ENCODE results near the gene LRRC59. TPM values are rescaled to one million over a fixed set of nuclear protein-coding genes. Genes with fewer than 3 reads are reported as not detected.

LRRC59 gene
- polyA plus RNA-seq, 1 donor from 2014 or later: 67.2 TPM

- H3K27me3 ChIP-seq (ENCODE audit: insufficient read depth, low read depth, low read length): no peaks in the 10 kb centered on the region
- H4K20me1 ChIP-seq (ENCODE audit: insufficient read depth): no peaks in the 10 kb centered on the region
- no peak overlapping the region for H3K9ac ChIP-seq (ENCODE audit: low read length)
- H3K9me2 ChIP-seq (ENCODE audit: insufficient read depth, low read length): no peaks in the 10 kb centered on the region
- H2AFZ ChIP-seq (ENCODE audit: low read depth, low read length): no peak overlapping the region
- no peaks in the 10 kb centered on the region for H3K79me2 ChIP-seq (replicated peaks; ENCODE audit: insufficient read depth, low read length)
- no peaks in the 10 kb centered on the region for H3F3A ChIP-seq (ENCODE audit: insufficient read depth, low read length, poor library complexity, severe bottlenecking)
- TF ChIP-seq REST (IDR thresholded peaks at IDR 0.05; ENCODE audit: borderline replicate concordance): no peak
- TF ChIP-seq SMC3 (conservative IDR thresholded peaks at IDR 0.05; ENCODE audit: poor library complexity): no peak
- TF ChIP-seq MXI1 (conservative IDR thresholded peaks at IDR 0.05; ENCODE audit: poor library complexity, severe bottlenecking): no peak
- TF ChIP-seq RAD21 (conservative IDR thresholded peaks at IDR 0.05): no peak
- TF ChIP-seq TAF1 (IDR thresholded peaks at IDR 0.05; ENCODE audit: low read depth): no peak
- TF ChIP-seq POLR2AphosphoS5 (IDR thresholded peaks at IDR 0.05): no peak
- TF ChIP-seq EP300 (conservative IDR thresholded peaks at IDR 0.05; ENCODE audit: poor library complexity, severe bottlenecking): no peak
- no peak for TF ChIP-seq EZH2 (IDR thresholded peaks at IDR 0.05; ENCODE audit: borderline replicate concordance, insufficient read depth, low read length, poor library complexity, severe bottlenecking)
- TF ChIP-seq CTCF (IDR thresholded peaks at IDR 0.05; ENCODE audit: poor library complexity, severe bottlenecking): no peak
- H3K36me3 ChIP-seq (ENCODE audit: insufficient read depth, low read length): no peaks in the 10 kb centered on the region
- no peaks in the 10 kb centered on the region for H3K9me3 ChIP-seq (ENCODE audit: low read length)
- H3K4me3 ChIP-seq (ENCODE audit: low read length): no peak overlapping the region
- H3K4me2 ChIP-seq (ENCODE audit: low read length): no peak overlapping the region
- H3K27ac ChIP-seq (ENCODE audit: low read length): no peak overlapping the region
Observed at GRCh38 chr17:50348522-50349242, 48.6 kb downstream of the LRRC59 start.

DNA sequence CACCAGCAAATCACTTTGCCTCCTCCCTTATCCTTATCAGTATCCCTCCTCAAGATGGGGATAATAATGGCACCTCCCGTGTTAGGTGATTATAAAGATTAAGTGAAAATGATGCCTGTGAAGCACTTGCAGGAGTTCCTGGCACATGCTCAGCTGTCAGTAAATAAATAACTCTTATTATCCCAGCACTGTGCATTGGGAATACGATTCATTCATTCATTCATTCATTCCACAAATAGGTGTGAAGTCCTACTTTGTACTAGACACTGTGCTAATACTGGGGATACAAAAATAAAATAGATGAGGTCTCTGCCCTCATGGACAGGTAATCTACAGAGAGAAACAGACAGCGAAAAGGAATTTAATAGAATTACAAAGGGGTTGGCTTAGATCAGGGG, 49.4 kb downstream of the LRRC59 start:
- Histone ChIP-seq H3K4me3 (ENCODE audit: low read length) (no peak overlapping the region), H3K79me2 (replicated peaks; ENCODE audit: insufficient read depth, low read length) (no peaks in the 10 kb centered on the region), H3K4me2 (ENCODE audit: low read length) (no peak overlapping the region), H2AFZ (ENCODE audit: low read depth, low read length) (no peak overlapping the region), H3K27me3 (ENCODE audit: insufficient read depth, low read depth, low read length) (no peaks in the 10 kb centered on the region), H3K9me3 (ENCODE audit: low read length) (no peaks in the 10 kb centered on the region), H4K20me1 (ENCODE audit: insufficient read depth) (no peaks in the 10 kb centered on the region), H3K27ac (ENCODE audit: low read length) (no peak overlapping the region), H3K9ac (ENCODE audit: low read length) (no peak overlapping the region), H3F3A (ENCODE audit: insufficient read depth, low read length, poor library complexity, severe bottlenecking) (no peaks in the 10 kb centered on the region), H3K36me3 (ENCODE audit: insufficient read depth, low read length) (no peaks in the 10 kb centered on the region), H3K9me2 (ENCODE audit: insufficient read depth, low read length) (no peaks in the 10 kb centered on the region)
- TF ChIP-seq MXI1 (conservative IDR thresholded peaks at IDR 0.05; ENCODE audit: poor library complexity, severe bottlenecking) (no peak), EZH2 (IDR thresholded peaks at IDR 0.05; ENCODE audit: borderline replicate concordance, insufficient read depth, low read length, poor library complexity, severe bottlenecking) (no peak), CTCF (IDR thresholded peaks at IDR 0.05; ENCODE audit: poor library complexity, severe bottlenecking) (no peak), RAD21 (conservative IDR thresholded peaks at IDR 0.05) (no peak), SMC3 (conservative IDR thresholded peaks at IDR 0.05; ENCODE audit: poor library complexity) (no peak), POLR2AphosphoS5 (IDR thresholded peaks at IDR 0.05) (no peak)

Data from neural cell (in vitro differentiated cells).